Progenitor cell of endocrine pancreas (in vitro differentiated cells): ENCODE data around the gene OARD1. TPM values are rescaled to one million over a fixed set of nuclear protein-coding genes. Genes with fewer than 3 reads are reported as not detected.

Experiments
- DNase-seq: peaks from one replicate; pipeline ENCODE4 v3.0.0; 2021; ENCODE audit warnings: low spot score; ENCODE audit not compliant: unreplicated experiment
- H3K27ac Mint-ChIP-seq: 2 replicates; pipeline ENCODE4 v1.8.0; 2021; ENCODE audit warnings: mild to moderate bottlenecking, moderate library complexity, mixed read lengths
- H3K27me3 Mint-ChIP-seq: 2 replicates; pipeline ENCODE4 v1.8.0; 2021; ENCODE audit warnings: mixed read lengths
- H3K36me3 Mint-ChIP-seq: 2 replicates; pipeline ENCODE4 v1.8.0; 2022; ENCODE audit warnings: mixed read lengths; ENCODE audit not compliant: insufficient read depth
- H3K4me1 Mint-ChIP-seq: 2 replicates; pipeline ENCODE4 v1.8.0; 2021; ENCODE audit warnings: low read depth, mixed read lengths
- H3K4me3 Mint-ChIP-seq: 2 replicates; pipeline ENCODE4 v1.8.0; 2021; ENCODE audit warnings: low read depth, mild to moderate bottlenecking, moderate library complexity, mixed read lengths
- H3K9me3 Mint-ChIP-seq: 2 replicates; pipeline ENCODE4 v1.8.0; 2021; ENCODE audit warnings: low read depth, mixed read lengths
- total RNA-seq: library from RNA; stranded (reverse); gene quantifications from 2 replicates; pipeline ENCODE4 v1.2.1, GENCODE V29; 2021
- TF ChIP-seq, protein P1 (sequence below): fragments of 200-600 bp; sonication (generic); IDR thresholded peaks from one replicate; pipeline ENCODE4 v1.5.0; 2021; ENCODE audit warnings: antibody characterized with exemption, mild to moderate bottlenecking; ENCODE audit not compliant: unreplicated experiment

Gene OARD1
- total RNA-seq, 1 donor from 2014 or later: 45.7 TPM

- H3K4me3 Mint-ChIP-seq: no peak overlapping the region
- no peak for DNase-seq
- H3K36me3 Mint-ChIP-seq: peaks cover 17% of the 10 kb centered on the region
- no peaks in the 10 kb centered on the region for H3K4me1 Mint-ChIP-seq
- H3K27ac Mint-ChIP-seq: no peak overlapping the region
- H3K27me3 Mint-ChIP-seq: no peaks in the 10 kb centered on the region
- TF ChIP-seq, protein P1, sequence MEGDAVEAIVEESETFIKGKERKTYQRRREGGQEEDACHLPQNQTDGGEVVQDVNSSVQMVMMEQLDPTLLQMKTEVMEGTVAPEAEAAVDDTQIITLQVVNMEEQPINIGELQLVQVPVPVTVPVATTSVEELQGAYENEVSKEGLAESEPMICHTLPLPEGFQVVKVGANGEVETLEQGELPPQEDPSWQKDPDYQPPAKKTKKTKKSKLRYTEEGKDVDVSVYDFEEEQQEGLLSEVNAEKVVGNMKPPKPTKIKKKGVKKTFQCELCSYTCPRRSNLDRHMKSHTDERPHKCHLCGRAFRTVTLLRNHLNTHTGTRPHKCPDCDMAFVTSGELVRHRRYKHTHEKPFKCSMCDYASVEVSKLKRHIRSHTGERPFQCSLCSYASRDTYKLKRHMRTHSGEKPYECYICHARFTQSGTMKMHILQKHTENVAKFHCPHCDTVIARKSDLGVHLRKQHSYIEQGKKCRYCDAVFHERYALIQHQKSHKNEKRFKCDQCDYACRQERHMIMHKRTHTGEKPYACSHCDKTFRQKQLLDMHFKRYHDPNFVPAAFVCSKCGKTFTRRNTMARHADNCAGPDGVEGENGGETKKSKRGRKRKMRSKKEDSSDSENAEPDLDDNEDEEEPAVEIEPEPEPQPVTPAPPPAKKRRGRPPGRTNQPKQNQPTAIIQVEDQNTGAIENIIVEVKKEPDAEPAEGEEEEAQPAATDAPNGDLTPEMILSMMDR: no peak
- no peaks in the 10 kb centered on the region for H3K9me3 Mint-ChIP-seq
Measured at GRCh38 chr6:41103847-41104246, 31.7 kb upstream of the OARD1 start.

DNA sequence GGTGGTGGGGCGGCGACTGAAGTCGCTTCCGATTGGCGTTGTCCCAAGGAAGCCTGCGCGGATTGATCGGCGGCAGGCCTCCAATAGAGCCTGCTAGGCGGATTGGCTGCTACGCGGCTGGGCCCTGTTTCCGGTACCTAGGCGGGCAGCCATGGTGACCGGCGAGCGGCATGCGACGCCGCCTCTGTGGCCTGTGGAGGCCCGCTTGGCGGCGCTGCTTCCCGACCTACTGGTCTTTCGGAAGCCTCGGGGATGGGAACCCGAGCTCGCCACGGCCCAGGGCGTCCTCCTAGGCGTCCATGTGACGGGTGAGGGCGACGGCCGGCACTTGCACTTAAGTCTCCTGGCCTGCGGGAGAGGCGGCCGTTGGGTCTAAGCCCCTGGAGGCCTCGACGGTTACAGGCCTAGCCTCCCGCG is 28.7 kb upstream of the OARD1 start:
- Mint-ChIP-seq H3K4me1 (no peaks in the 10 kb centered on the region), H3K9me3 (no peaks in the 10 kb centered on the region), H3K4me3 (no peak overlapping the region), H3K27me3 (no peaks in the 10 kb centered on the region), H3K36me3 (peaks cover 31% of the 10 kb centered on the region), H3K27ac (no peak overlapping the region)
- TF ChIP-seq, protein P1: no peak
- no peak for DNase-seq

GRCh38 chr6:41098366-41098765 is 26.2 kb upstream of the OARD1 start:
- Mint-ChIP-seq H3K27me3 (no peaks in the 10 kb centered on the region), H3K4me3 (no peak overlapping the region), H3K36me3 (peaks cover 37% of the 10 kb centered on the region), H3K27ac (no peak overlapping the region), H3K4me1 (no peaks in the 10 kb centered on the region), H3K9me3 (no peaks in the 10 kb centered on the region)
- DNase-seq: no peak
- TF ChIP-seq, protein P1: no peak

DNA sequence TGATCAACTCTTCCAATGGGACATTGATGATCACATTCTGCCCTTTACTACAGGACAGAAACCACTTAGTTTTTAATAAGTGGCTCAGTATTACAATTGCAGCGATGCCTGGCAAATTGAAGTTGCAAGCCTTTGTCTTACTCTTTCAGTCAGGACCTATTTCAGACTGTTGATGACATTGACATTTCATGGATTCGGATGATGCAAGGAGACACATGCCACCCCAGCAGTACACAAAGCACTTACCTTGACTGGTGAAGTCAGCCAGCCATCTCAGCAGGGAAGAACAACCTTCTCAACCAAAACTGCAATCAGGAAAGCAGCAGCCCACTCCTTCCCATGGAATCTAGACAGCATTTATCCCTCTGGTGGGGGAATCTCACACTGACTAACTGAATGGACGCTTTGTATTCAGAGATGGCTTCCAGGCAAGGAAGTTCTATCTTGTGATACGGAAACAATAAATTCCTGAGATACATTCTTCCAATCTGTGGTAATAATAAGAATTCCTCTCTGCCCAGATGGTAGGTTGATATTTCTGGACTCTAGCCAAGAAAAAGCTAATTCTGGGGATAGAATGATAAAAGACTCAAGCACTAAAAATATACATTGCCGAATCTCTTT is 25.4 kb upstream of the OARD1 start:
- no peak overlapping the region for H3K4me3 Mint-ChIP-seq
- H3K27ac Mint-ChIP-seq: no peak overlapping the region
- H3K36me3 Mint-ChIP-seq: peaks cover 40% of the 10 kb centered on the region

DNA sequence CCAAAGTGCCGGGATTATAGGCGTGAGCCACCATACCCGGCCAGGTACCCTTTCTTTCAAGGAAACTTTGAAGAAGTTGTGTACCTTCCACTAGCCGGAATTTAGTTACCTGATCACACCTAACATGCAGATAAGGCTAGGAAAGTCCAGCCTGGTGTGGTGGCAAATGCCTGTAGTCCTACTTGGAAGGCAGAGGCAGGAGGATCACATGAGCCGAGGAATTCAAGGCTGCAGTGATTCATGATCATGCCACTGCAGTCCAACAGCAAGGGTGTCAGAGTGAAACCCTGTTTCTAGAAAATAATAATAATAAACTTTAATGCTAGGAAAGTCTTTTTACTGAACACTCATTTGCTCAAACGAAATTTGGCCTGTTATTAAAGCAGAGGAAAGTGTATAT is 21.6 kb upstream of the OARD1 start:
- H3K4me1 Mint-ChIP-seq: no peaks in the 10 kb centered on the region
- no peak overlapping the region for H3K4me3 Mint-ChIP-seq
- DNase-seq: no peak
- no peaks in the 10 kb centered on the region for H3K27me3 Mint-ChIP-seq
- H3K9me3 Mint-ChIP-seq: no peaks in the 10 kb centered on the region
- TF ChIP-seq, protein P1: no peak
- no peak overlapping the region for H3K27ac Mint-ChIP-seq
- H3K36me3 Mint-ChIP-seq: peaks cover 37% of the 10 kb centered on the region

More for the DNA sequence above, 25.4 kb upstream of the OARD1 start:
- H3K4me1 Mint-ChIP-seq: no peaks in the 10 kb centered on the region
- H3K27me3 Mint-ChIP-seq: no peaks in the 10 kb centered on the region
- TF ChIP-seq, protein P1: no peak
- H3K9me3 Mint-ChIP-seq: no peaks in the 10 kb centered on the region
- DNase-seq: no peak
